GM12892 (cell line): ENCODE results near the gene BLTP3A.
"Not testable (repeated sequence)": the region's sequence is repeated elsewhere in the genome, so short reads cannot be mapped to it uniquely, and the experiment has no call there.

Source experiments
- POLR2A ChIP-seq: IDR thresholded peaks from 2 replicates; pipeline ENCODE4 v1.6.1; 2011; ENCODE audit warnings: low read depth, low read length, control low read depth
- TAF1 ChIP-seq: IDR thresholded peaks from 2 replicates; pipeline ENCODE4 v1.6.1; 2011; ENCODE audit warnings: low read depth, mild to moderate bottlenecking, control low read depth, low read length, borderline replicate concordance

DNA sequence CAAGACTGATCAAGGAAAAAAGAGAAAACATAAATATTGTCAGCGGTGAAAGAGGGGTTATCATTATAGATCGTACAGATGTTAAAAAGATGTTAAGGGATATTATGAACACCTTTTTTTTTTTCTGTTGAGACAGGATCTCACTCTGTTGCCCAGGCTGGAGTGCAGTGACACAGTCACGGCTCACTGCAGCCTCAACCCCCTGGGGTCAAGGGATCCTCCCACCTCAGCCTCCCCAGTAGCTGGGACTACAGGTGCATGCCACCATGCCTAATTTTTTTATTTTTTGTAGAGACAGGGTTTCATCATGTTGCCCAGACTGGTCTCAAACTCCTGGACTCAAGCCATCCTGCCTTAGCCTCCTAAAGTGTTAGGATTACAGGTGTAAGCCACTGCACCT is 16.6 kb downstream of the BLTP3A start:
- TF ChIP-seq POLR2A, TAF1: not testable (repeated sequence)
